T-helper 2 cell treated with Interferon-gamma antibody and Interleukin-4, amounts not matched to agents 100 ng/mL and 5 ng/mL, for 36 hours (primary cell): ENCODE results near the gene CHKA. TPM values are rescaled to one million over a fixed set of nuclear protein-coding genes. Genes with fewer than 3 reads are reported as not detected.
"Not testable (repeated sequence)": the region's sequence is repeated elsewhere in the genome, so short reads cannot be mapped to it uniquely, and the experiment has no call there.

Experiments used
- intact Hi-C: fragments of 100-400 bp; cut with micrococcal nuclease; formaldehyde crosslinking; loops from one replicate; pipeline ENCODE4 v1.15.1; 2023
- total RNA-seq: library from RNA; stranded (reverse); gene quantifications from 2 replicates; pipeline ENCODE4 v1.2.3, GENCODE V29; 2022

Gene CHKA
- total RNA-seq, 1 donor from 2014 or later: 12.7 TPM

- intact Hi-C loops: no loop called here
These were observed 3.2 kb downstream of the CHKA start for GRCh38 chr11:68117853-68118470.

GRCh38 chr11:68116974-68117373 lies 4.2 kb downstream of the CHKA start:
- intact Hi-C loops: no loop called here

GRCh38 chr11:68116126-68116525 lies 5.1 kb downstream of the CHKA start:
- intact Hi-C loops: no loop called here

GRCh38 chr11:68115285-68115684 lies 5.9 kb downstream of the CHKA start:
- intact Hi-C loops: no loop called here

GRCh38 chr11:68113986-68114385 lies 7.2 kb downstream of the CHKA start:
- intact Hi-C loops: no loop called here

- intact Hi-C loops: no loop called here
These were observed 13.5 kb downstream of the CHKA start for GRCh38 chr11:68107689-68108088.

GRCh38 chr11:68106165-68106940 lies 14.8 kb downstream of the CHKA start:
- intact Hi-C loops: no loop called here

GRCh38 chr11:68099474-68100405 lies 21.4 kb downstream of the CHKA start:
- intact Hi-C loops: no loop called here

- intact Hi-C loops: no loop called here
These were observed 22.1 kb downstream of the CHKA start for GRCh38 chr11:68099057-68099456.

GRCh38 chr11:68096962-68097361 lies 24.2 kb downstream of the CHKA start:
- intact Hi-C loops: no loop called here

GRCh38 chr11:68093565-68093964 lies 27.6 kb downstream of the CHKA start:
- intact Hi-C loops: no loop called here

- intact Hi-C loops: not testable (repeated sequence)
These were observed 28.2 kb downstream of the CHKA start for GRCh38 chr11:68092946-68093345.

GRCh38 chr11:68092411-68092810 lies 28.8 kb downstream of the CHKA start:
- intact Hi-C loops: no loop called here

- intact Hi-C loops: no loop called here
These were observed 30.5 kb downstream of the CHKA start for GRCh38 chr11:68090706-68091105.

GRCh38 chr11:68090287-68090686 lies 30.9 kb downstream of the CHKA start:
- intact Hi-C loops: no loop called here

- intact Hi-C loops: no loop called here
These were observed 31.5 kb downstream of the CHKA start for GRCh38 chr11:68089679-68090078.

GRCh38 chr11:68083517-68083916 lies 37.7 kb downstream of the CHKA start:
- intact Hi-C loops: no loop called here

- intact Hi-C loops: no loop called here
These were observed 38.7 kb downstream of the CHKA start for GRCh38 chr11:68082481-68082880.

- intact Hi-C loops: no loop called here
These were observed 39.5 kb downstream of the CHKA start for GRCh38 chr11:68081691-68082090.

GRCh38 chr11:68080860-68081259 lies 40.3 kb downstream of the CHKA start:
- intact Hi-C loops: no loop called here

- intact Hi-C loops: no loop called here
These were observed 43.3 kb downstream of the CHKA start for GRCh38 chr11:68077617-68078582.
